CD14-positive monocyte (primary cell): ENCODE results near the gene MRPL9. TPM values are rescaled to one million over a fixed set of nuclear protein-coding genes. Genes with fewer than 3 reads are reported as not detected.

Experiments used
- DNase-seq, 3 donors: peaks; one replicate each; pipeline ENCODE4 v3.0.0-alpha.2; 2011 to 2022
- H2AFZ ChIP-seq: 2 replicates; pipeline ENCODE4 v1.6.0; 2012; ENCODE audit warnings: mild to moderate bottlenecking, low read depth, low read length, inconsistent platforms; ENCODE audit not compliant: insufficient read depth, poor library complexity, severe bottlenecking
- H3K27ac ChIP-seq, 2 donors: 1 replicate in 1 of 2; 2 replicates in 1 of 2; pipeline ENCODE4 v1.5.1; 2012 to 2013; ENCODE audit warnings: low read length in 2 of 2, control low read depth in 1 of 2, inconsistent platforms in 1 of 2, low read depth in 1 of 2, mild to moderate bottlenecking in 1 of 2
- H3K27me3 ChIP-seq, 2 donors: one replicate each; pipeline versions ENCODE4 v1.6.0 to v1.6.1; 2011 to 2013; ENCODE audit warnings: low read length in 2 of 2; ENCODE audit not compliant: control insufficient read depth in 2 of 2, insufficient read depth in 2 of 2
- H3K36me3 ChIP-seq, 2 donors: replicated peaks in 1 of 2; 1 replicate in 1 of 2; 2 replicates in 1 of 2; pipeline versions ENCODE4 v1.5.1 to v1.6.1; 2012 to 2013; ENCODE audit warnings: low read length in 2 of 2, control low read depth in 1 of 2, inconsistent platforms in 1 of 2, mild to moderate bottlenecking in 1 of 2; ENCODE audit not compliant: insufficient read depth in 2 of 2, control insufficient read depth in 1 of 2
- H3K4me1 ChIP-seq, 2 donors: 1 replicate in 1 of 2; 2 replicates in 1 of 2; pipeline versions ENCODE4 v1.5.1 to v1.6.1; 2012 to 2013; ENCODE audit warnings: low read length in 2 of 2, control low read depth in 1 of 2, inconsistent platforms in 1 of 2, mild to moderate bottlenecking in 1 of 2, moderate library complexity in 1 of 2; ENCODE audit not compliant: insufficient read depth in 2 of 2, control insufficient read depth in 1 of 2
- H3K4me2 ChIP-seq: replicated peaks from 2 replicates; pipeline ENCODE3; 2012; ENCODE audit warnings: low read length, moderate library complexity, mild to moderate bottlenecking; ENCODE audit not compliant: poor library complexity, severe bottlenecking; ENCODE audit errors: extremely low read depth
- H3K4me3 ChIP-seq, 3 experiments: fragments of 200-600 bp in 1 of 3; sonication (generic) in 1 of 3; replicated peaks in 1 of 3; 1 replicate in 2 of 3; 2 replicates in 1 of 3; pipeline ENCODE4 v1.5.1; 2011 to 2013; ENCODE audit warnings: low read length in 3 of 3, mild to moderate bottlenecking in 3 of 3, control low read depth in 2 of 3, low read depth in 2 of 3, inconsistent platforms in 1 of 3, moderate library complexity in 1 of 3
- H3K79me2 ChIP-seq: 2 replicates; pipeline ENCODE4 v1.6.0; 2012; ENCODE audit warnings: mild to moderate bottlenecking, control low read depth, inconsistent platforms, low read length, moderate library complexity; ENCODE audit not compliant: insufficient read depth
- H3K9ac ChIP-seq: 2 replicates; pipeline ENCODE4 v1.6.0; 2017; ENCODE audit warnings: low read length, mild to moderate bottlenecking; ENCODE audit not compliant: insufficient read depth, poor library complexity, severe bottlenecking
- H3K9me3 ChIP-seq, 2 donors: replicated peaks in 1 of 2; 1 replicate in 1 of 2; 2 replicates in 1 of 2; pipeline versions ENCODE4 v1.5.1 to v1.6.1; 2012 to 2013; ENCODE audit warnings: low read length in 2 of 2, control low read depth in 1 of 2; ENCODE audit not compliant: control insufficient read depth in 1 of 2, insufficient read depth in 1 of 2
- H4K20me1 ChIP-seq: 2 replicates; pipeline ENCODE4 v1.6.0; 2012; ENCODE audit warnings: mild to moderate bottlenecking, low read length, control low read depth, moderate library complexity; ENCODE audit not compliant: insufficient read depth
- H3K27ac Mint-ChIP-seq, 7 donors: one replicate each; pipeline ENCODE4 v1.8.0; 2020; ENCODE audit warnings: mild to moderate bottlenecking in 7 of 7, mixed read lengths in 7 of 7, moderate library complexity in 6 of 7, inconsistent platforms in 2 of 7
- H3K27me3 Mint-ChIP-seq, 3 donors: one replicate each; pipeline ENCODE4 v1.8.0; 2021 to 2022; ENCODE audit warnings: low read depth in 3 of 3, mild to moderate bottlenecking in 3 of 3, mixed read lengths in 3 of 3, moderate library complexity in 3 of 3, inconsistent platforms in 1 of 3
- H3K36me3 Mint-ChIP-seq, 2 donors: one replicate each; pipeline ENCODE4 v1.8.0; 2020; ENCODE audit warnings: mixed read lengths in 2 of 2, inconsistent platforms in 1 of 2, mild to moderate bottlenecking in 1 of 2
- H3K4me1 Mint-ChIP-seq: one replicate; pipeline ENCODE4 v1.8.0; 2020; ENCODE audit warnings: mild to moderate bottlenecking, mixed read lengths
- H3K4me3 Mint-ChIP-seq, 2 donors: one replicate each; pipeline ENCODE4 v1.8.0; 2020; ENCODE audit warnings: mild to moderate bottlenecking in 2 of 2, mixed read lengths in 2 of 2, moderate library complexity in 1 of 2
- H3K9me3 Mint-ChIP-seq, 7 donors: one replicate each; pipeline ENCODE4 v1.8.0; 2020 to 2022; ENCODE audit warnings: mixed read lengths in 7 of 7, mild to moderate bottlenecking in 6 of 7, moderate library complexity in 6 of 7, inconsistent platforms in 2 of 7
- WGBS: methylation state at CpG from one replicate; pipeline ENCODE4 v1.1.5; 2013; ENCODE audit warnings: missing lambda C conversion rate; ENCODE audit not compliant: insufficient coverage; 5-methylcytosine and 5-hydroxymethylcytosine counted together
- intact Hi-C, 2 donors: fragments of 100-400 bp; cut with micrococcal nuclease; formaldehyde crosslinking; loops; one replicate each; pipeline versions ENCODE4 v1.15.0 to v1.15.1; 2023
- polyA plus RNA-seq, 3 donors: library from polyadenylated mRNA; depleted of rRNA in 1 of 3; unstranded in 2 of 3; stranded (reverse) in 1 of 3; fragments of 300-500 nt in 2 of 3; fragments of >200 nt in 1 of 3; fragmentation: Illumina TruSeq in 2 of 3; gene quantifications; 1 replicate in 2 of 3; 2 replicates in 1 of 3; pipeline ENCODE4 v1.2.3, GENCODE V29; 2012 to 2021
- TF ChIP-seq, protein P1 (sequence below): fragments of 200-600 bp; IDR thresholded peaks from one replicate; pipeline ENCODE4 v1.8.0; 2022; ENCODE audit warnings: antibody characterized with exemption, mild to moderate bottlenecking

Gene MRPL9
- polyA plus RNA-seq, 3 donors, result 25.6 to 56.6 (median 56.4) TPM

GRCh38 chr1:151775894-151776664 lies 12.8 kb upstream of the MRPL9 start:
- Histone ChIP-seq H4K20me1 (no peaks in the 10 kb centered on the region), H3K79me2 (no peaks in the 10 kb centered on the region), H3K27ac (no peak overlapping the region), H3K9me3 (no peaks in the 10 kb centered on the region), H3K9ac (no peak overlapping the region), H3K36me3 (peaks cover 0 to 4% of the 10 kb centered on the region in 2 donors), H3K4me2 (no peak overlapping the region), H2AFZ (no peak overlapping the region), H3K4me3 (no peak overlapping the region), H3K27me3 (no peaks in the 10 kb centered on the region), H3K4me1 (no peaks in the 10 kb centered on the region)
- H3K36me3 Mint-ChIP-seq, result peaks cover 19 to 21% of the 10 kb centered on the region in 2 donors
- peaks cover 3% of the 10 kb centered on the region for H3K4me1 Mint-ChIP-seq
- 95% methylated on average over 4 of the region's 7 CpGs for WGBS
- DNase-seq, result no peak
- intact Hi-C loops, result no loop called here
- H3K9me3 Mint-ChIP-seq, result peaks cover 0 to 1% (median 0%) of the 10 kb centered on the region in 7 donors
- TF ChIP-seq, protein P1, sequence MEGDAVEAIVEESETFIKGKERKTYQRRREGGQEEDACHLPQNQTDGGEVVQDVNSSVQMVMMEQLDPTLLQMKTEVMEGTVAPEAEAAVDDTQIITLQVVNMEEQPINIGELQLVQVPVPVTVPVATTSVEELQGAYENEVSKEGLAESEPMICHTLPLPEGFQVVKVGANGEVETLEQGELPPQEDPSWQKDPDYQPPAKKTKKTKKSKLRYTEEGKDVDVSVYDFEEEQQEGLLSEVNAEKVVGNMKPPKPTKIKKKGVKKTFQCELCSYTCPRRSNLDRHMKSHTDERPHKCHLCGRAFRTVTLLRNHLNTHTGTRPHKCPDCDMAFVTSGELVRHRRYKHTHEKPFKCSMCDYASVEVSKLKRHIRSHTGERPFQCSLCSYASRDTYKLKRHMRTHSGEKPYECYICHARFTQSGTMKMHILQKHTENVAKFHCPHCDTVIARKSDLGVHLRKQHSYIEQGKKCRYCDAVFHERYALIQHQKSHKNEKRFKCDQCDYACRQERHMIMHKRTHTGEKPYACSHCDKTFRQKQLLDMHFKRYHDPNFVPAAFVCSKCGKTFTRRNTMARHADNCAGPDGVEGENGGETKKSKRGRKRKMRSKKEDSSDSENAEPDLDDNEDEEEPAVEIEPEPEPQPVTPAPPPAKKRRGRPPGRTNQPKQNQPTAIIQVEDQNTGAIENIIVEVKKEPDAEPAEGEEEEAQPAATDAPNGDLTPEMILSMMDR, result no peak
- H3K27ac Mint-ChIP-seq, result no peak overlapping the region
- H3K4me3 Mint-ChIP-seq, result no peak overlapping the region
- peaks cover 0 to 3% (median 2%) of the 10 kb centered on the region in 3 donors for H3K27me3 Mint-ChIP-seq

DNA sequence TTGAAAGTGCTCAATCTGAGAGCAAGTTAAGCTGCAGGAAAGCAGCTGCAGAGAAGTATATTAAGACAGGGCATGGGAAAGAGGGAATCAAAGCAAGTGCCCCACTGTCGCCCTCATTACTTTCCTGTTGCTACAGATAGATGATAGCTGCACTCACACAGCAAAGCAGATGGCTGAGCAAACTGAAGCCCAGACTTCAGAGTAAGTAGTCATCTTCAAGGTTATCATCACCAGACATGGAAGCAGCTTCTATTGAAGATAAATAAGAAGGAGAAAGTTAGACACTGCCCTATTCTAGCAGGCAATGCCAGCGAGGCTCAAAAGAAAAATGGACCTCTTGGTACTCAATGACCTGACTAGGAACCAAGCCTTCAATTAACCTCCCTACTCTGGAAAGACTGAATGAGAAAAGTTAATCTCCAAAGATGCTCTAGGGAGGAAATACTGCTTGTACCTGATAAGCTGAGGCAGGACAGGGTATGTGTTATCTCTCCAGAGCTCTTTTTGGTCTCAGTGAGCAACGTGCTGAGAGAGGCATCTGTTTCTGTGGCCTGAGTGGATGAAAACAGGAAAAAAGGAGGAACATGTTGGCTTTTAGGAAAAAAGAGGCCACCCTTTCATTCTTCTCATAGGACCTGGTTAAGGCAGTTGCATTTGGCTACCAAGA lies 11.1 kb upstream of the MRPL9 start:
- H3K4me1 Mint-ChIP-seq, result no peaks in the 10 kb centered on the region
- H3K9me3 Mint-ChIP-seq, result peaks cover 0 to 1% (median 0%) of the 10 kb centered on the region in 7 donors
- no peaks in the 10 kb centered on the region for H3K27me3 ChIP-seq
- no peak overlapping the region for H3K27ac Mint-ChIP-seq
- no peak overlapping the region for H3K9ac ChIP-seq
- intact Hi-C loops, result no loop called here
- no peak for DNase-seq
- H3K4me3 Mint-ChIP-seq, result no peak overlapping the region
- H3K79me2 ChIP-seq, result no peaks in the 10 kb centered on the region
- H3K4me3 ChIP-seq, result no peak overlapping the region
- peaks cover 2 to 4% (median 3%) of the 10 kb centered on the region in 3 donors for H3K27me3 Mint-ChIP-seq
- TF ChIP-seq, protein P1, result no peak
- H2AFZ ChIP-seq, result no peak overlapping the region
- H3K27ac ChIP-seq, result no peak overlapping the region
- WGBS, result no CpG with 5 or more reads among the region's 3 CpGs
- H3K36me3 Mint-ChIP-seq, result peaks cover 16 to 17% of the 10 kb centered on the region in 2 donors
- H4K20me1 ChIP-seq, result no peaks in the 10 kb centered on the region
- H3K9me3 ChIP-seq, result no peaks in the 10 kb centered on the region
- H3K4me2 ChIP-seq, result no peak overlapping the region
- H3K36me3 ChIP-seq, result peaks cover 0 to 4% of the 10 kb centered on the region in 2 donors
- no peaks in the 10 kb centered on the region for H3K4me1 ChIP-seq
